Activated CD4-positive, CD25-positive, alpha-beta regulatory T cell treated with anti-CD3 and anti-CD28 coated beads, Interleukin-2, amount 50 U/mL, for 16 hours (primary cell): ENCODE results near the gene KDELR3.
"Not testable (repeated sequence)": the region's sequence is repeated elsewhere in the genome, so short reads cannot be mapped to it uniquely, and the experiment has no call there.

ENCODE experiments used
- DNase-seq: peaks from one replicate; pipeline ENCODE4 v3.0.0-alpha.2; 2020; ENCODE audit warnings: low read depth, low spot score

KDELR3 gene

DNA sequence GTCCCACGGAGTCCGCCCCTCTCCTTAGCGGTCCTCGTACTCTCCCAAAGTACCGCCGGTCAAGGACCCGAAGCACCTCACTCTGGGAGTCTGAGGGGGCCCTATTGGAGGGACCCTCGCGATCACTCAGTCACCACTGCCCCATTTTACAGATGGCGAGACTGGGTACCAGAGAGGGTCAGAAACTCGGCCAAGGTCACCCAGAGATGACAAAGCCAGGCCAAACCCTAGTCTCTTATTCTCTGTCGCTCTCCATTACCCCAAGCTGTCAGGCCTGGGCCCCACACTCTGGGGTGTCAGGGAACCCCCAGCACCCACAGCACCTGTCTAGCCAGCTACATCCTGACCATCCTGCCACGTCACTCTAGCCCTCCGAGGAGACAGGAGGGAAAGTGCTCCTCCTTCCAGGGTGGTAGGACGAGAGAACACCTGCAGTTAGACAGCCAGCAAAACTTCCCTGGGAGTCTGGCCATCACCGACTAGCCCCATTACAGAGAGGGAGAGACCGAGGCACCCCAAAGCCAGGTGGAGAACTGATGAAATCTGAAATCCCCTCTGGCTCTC, 11.5 kb upstream of the KDELR3 start:
- DNase-seq = no peak

- no peak for DNase-seq
Observed at GRCh38 chr22:38456841-38457699, 10.8 kb upstream of the KDELR3 start.

GRCh38 chr22:38460426-38460840, 7.5 kb upstream of the KDELR3 start:
- no peak for DNase-seq

- DNase-seq = no peak
Observed at GRCh38 chr22:38461057-38461413, 6.9 kb upstream of the KDELR3 start.

DNA sequence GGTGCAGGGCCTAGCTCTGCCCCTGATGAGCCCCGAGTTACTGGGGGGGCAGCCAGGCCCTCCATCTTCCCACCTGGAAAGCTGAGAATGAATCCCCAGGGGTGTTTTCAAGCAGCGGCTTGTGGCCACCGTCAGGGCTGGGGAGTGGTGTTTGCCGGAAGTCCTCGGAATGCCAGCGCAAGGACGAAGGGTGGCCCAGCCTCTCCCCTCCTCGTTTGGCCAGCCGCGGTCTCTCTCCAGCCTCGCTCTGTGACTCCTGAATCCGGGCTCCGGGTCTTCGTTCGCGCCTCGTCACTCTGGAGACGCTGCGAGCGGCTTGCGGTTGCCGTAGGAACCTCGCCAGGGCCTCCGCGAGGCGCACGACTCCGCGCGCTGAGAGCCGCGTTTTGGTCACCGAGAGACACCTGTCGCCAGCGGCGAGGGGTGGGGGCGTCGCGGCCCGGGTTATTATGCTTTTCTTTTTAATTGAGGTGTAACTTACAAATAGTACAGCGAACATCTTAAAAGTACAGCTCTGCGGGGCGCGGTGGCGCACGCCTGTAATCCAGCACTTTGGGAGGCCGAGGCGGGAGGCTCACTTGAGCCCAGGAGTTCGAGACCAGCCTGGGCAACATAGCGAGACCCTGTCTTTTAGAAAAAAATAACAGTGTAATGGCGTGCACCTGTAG, 6.3 kb upstream of the KDELR3 start:
- DNase-seq = no peak

DNA sequence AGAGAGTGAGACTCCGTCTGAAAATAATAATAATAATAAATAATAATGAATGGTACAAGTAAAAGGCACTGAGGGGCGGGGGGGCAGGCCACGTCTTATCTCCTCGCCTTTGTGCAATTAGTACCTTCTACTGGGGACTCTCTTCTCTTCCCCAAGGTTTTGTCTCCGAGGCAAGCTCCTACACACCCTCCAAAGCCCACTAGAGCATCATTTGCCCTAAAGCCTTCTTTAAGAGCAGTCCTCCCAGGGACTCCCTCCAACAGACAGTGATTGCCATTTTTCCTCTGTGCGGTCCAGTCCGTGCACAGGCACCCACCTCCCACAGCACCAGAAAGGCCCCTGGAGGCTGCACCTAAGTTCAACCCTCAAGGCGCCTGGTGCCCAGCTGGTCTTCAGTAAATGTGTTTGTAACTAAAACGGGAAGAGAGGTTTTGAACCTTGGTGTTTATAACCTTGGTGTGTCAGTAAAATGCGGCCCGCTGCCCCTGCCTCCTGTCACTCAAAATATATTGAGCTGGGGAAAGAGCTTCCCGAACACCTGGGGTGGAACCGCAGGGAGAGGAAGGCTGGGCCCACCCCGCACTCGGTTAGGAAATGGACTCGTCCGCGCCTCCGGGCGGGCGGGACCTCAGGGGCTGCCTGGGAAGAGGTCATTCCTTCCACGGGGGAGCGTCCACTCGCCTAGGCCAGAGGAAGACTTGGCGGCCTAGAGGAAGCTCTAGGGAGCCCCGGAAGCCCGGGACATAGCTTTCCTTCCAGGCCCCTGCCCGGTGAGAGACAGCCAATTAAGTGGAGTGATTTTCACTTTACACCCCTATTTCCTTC, 4.7 kb upstream of the KDELR3 start:
- DNase-seq = no peak

DNA sequence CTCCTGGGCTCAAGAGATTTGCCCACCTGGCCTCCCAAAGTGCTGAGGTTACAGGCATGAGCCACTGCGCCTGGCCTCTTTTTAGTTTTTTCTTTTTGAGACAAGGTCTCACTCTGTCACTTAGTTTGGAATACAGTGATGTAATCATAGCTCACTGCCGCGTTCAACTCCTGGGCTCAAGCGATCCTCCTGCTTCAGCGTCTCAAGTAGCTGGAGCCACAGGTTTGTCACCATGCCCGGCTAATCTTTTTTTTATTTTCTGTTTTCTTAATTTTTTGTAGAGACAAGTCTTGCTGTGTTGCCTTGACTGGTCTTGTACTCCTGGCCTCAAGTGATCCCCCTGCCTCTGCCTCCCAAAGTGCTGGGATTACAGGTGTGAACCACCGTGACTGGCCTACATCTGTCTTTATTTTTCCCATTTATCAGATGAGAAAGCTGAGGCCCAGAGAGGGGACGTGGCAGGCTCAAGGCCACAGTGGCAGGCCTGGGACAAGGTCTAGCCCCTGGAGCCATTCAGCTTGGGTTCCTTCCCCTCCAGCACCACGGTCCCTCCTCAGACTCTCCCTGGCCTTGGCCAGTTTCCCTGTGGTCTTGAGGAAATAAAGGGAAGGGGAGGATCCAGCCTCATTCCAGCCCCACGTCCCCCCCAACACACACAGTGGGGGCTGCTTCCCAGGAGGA, 2.8 kb upstream of the KDELR3 start:
- DNase-seq = no peak

GRCh38 chr22:38465673-38466490, 2.0 kb upstream of the KDELR3 start:
- no peak for DNase-seq

DNA sequence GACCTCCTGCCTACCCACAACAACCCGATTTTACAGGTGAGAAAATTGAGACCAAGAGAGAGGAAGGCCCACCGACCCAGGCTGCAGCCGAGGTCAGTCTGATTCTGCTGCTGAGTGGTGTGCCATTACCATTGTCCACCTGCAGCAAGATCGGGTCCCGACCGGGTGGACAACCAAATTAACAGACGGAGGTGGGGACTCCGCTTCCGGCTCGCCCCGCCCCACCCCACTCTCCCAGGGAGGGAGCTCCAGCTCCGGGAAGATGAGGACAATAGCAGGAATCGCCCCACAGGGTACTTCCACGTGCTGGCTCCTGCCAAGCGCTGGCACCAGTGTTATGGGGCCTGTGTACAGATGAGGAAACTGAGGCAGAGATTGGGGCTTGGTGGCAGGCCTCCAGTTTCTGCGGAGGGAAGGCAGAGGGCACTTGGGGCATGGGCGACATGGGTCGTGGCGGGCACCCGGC, 425 bp upstream of the KDELR3 start:
- no peak for DNase-seq

GRCh38 chr22:38468443-38469305, 778 bp downstream of the KDELR3 start:
- DNase-seq = no peak

DNA sequence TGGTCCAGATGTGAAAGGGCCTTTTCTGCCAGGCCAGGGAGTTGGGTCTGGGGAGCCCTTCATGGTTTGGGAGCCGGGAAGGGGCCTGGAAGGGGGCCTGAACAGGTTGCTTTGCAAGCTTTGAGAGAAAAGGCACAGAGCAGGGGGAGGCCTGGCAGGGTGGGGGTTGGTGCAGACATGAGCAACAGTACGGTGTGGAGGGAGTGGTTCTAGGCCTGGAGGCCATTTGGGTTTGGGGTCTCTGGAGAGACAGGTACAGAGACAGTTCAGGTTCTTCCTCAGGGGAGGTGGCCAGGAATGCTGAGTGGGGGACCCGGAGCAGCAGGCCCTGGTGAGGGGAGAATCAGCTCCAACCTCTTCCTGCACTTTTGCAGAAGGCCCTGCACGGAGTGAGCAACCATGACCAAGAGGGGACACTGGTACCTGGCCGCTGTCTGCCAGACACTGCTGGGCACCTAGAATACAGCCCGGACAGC, 1.4 kb downstream of the KDELR3 start:
- DNase-seq = no peak

GRCh38 chr22:38470179-38470578, 2.3 kb downstream of the KDELR3 start:
- not testable (repeated sequence) for DNase-seq

- DNase-seq = no peak
Observed at GRCh38 chr22:38471237-38471636, 3.3 kb downstream of the KDELR3 start.

- no peak for DNase-seq
Observed at GRCh38 chr22:38474003-38474607, 6.2 kb downstream of the KDELR3 start.

- DNase-seq = no peak
Observed at GRCh38 chr22:38477585-38477984, 9.7 kb downstream of the KDELR3 start.

DNA sequence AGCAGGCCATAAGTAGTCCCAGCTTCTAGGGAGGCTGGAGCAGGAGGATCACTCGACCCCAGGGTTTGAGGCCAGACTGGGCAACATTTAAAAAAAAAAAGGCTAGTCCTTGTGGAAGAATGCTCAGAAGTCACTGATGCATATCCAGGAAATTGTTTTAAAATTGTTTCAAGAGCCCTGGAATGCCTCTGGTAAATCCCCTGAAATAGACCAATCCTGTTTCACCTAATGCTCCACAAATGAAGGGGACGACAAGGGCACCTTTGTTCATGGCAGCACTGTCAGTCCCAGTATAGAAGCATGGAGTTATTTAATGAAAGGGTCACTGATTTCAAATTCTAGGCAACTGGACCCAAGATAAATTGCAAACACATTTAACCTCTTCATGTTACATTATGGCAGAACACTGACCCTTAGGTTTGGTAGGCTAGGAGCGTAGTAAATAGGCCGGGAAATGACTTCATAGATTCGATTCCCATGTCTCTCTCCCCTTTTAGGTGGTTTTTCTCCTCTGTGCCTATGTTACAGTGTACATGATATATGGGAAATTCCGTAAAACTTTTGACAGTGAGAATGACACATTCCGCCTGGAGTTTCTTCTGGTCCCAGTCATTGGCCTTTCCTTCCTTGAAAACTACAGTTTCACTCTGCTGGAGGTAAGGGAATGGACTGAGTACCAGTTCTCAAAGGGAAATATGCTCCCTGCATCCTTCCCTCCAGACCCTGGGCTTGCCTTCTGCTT, 11.4 kb downstream of the KDELR3 start:
- no peak for DNase-seq

DNA sequence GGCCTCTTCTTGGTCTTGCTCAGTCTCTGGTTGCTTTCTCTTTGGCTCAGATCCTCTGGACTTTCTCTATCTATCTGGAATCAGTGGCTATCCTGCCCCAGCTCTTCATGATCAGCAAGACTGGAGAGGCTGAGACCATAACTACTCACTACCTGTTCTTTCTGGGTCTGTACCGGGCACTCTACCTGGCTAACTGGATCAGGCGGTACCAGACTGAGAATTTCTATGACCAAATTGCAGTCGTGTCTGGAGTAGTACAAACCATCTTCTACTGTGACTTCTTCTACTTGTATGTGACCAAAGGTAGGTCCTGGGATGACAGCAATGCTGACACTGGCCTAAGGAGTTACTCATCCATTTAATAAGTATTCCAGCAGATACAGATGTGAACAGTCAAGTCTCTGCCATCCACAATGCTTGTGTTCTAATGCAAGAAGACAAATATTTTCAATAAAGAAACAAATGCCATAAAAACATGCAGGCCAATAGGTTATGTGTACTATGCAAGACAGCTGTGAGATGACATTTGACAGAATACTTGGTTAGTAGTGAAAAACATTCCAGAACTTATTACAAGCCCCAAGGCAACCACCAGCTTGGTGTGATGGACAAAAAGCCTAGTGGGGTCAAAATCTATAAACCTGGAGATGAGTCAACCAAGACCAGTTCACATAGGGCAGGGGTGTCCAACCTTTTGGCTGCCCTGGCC, 13.4 kb downstream of the KDELR3 start:
- DNase-seq = no peak
